ENCODE results near the gene MIEF1.
A peak's percentile ranks its signal among the peaks of the same experiment; 100 is the strongest.

MIEF1 gene

GRCh38 chr22:39486951-39487825 lies 14.9 kb upstream of the MIEF1 start:
- Histone ChIP-seq H3K4me3 (ENCODE audit: low read depth, low read length) (no peak overlapping the region), H3K27me3 (ENCODE audit: insufficient read depth, low read depth, severe bottlenecking) (no peaks in the 10 kb centered on the region), H3K27ac (no peak overlapping the region), H3K9me3 (ENCODE audit: severe bottlenecking) (no peaks in the 10 kb centered on the region), H3K36me3 (peaks cover 10% of the 10 kb centered on the region)
- TF ChIP-seq, protein P1, sequence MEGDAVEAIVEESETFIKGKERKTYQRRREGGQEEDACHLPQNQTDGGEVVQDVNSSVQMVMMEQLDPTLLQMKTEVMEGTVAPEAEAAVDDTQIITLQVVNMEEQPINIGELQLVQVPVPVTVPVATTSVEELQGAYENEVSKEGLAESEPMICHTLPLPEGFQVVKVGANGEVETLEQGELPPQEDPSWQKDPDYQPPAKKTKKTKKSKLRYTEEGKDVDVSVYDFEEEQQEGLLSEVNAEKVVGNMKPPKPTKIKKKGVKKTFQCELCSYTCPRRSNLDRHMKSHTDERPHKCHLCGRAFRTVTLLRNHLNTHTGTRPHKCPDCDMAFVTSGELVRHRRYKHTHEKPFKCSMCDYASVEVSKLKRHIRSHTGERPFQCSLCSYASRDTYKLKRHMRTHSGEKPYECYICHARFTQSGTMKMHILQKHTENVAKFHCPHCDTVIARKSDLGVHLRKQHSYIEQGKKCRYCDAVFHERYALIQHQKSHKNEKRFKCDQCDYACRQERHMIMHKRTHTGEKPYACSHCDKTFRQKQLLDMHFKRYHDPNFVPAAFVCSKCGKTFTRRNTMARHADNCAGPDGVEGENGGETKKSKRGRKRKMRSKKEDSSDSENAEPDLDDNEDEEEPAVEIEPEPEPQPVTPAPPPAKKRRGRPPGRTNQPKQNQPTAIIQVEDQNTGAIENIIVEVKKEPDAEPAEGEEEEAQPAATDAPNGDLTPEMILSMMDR (IDR thresholded peaks at IDR 0.05; ENCODE audit: low read depth, low read length): no peak
- no peak for DNase-seq

- Histone ChIP-seq H3K27me3 (ENCODE audit: insufficient read depth, low read depth, severe bottlenecking) (no peaks in the 10 kb centered on the region), H3K9me3 (ENCODE audit: severe bottlenecking) (no peaks in the 10 kb centered on the region), H3K4me3 (ENCODE audit: low read depth, low read length) (no peak overlapping the region), H3K27ac (no peak overlapping the region), H3K36me3 (peaks cover 10% of the 10 kb centered on the region)
- DNase-seq: no peak
- TF ChIP-seq, protein P1 (IDR thresholded peaks at IDR 0.05; ENCODE audit: low read depth, low read length): no peak
Measured at GRCh38 chr22:39487826-39488520, 14.1 kb upstream of the MIEF1 start.

DNA sequence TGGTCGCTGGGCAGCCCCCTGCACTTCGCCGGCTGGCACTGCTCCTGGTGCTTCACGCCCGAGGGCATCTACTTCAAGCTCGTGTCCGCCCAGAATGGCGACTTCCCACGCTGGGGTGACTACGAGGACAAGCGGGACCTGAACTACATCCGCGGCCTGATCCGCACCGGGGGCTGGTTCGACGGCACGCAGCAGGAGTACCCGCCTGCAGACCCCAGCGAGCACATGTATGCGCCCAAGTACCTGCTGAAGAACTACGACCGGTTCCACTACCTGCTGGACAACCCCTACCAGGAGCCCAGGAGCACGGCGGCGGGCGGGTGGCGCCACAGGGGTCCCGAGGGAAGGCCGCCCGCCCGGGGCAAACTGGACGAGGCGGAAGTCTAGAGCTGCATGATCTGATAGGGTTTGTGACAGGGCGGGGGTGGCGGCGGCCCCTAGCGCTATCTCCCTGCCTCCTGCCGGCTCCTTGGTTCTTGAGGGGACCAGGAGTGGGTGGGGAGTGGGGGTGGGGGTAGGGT lies 13.5 kb upstream of the MIEF1 start:
- TF ChIP-seq, protein P1 (IDR thresholded peaks at IDR 0.05; ENCODE audit: low read depth, low read length): no peak
- Histone ChIP-seq H3K36me3 (peaks cover 10% of the 10 kb centered on the region), H3K27me3 (ENCODE audit: insufficient read depth, low read depth, severe bottlenecking) (no peaks in the 10 kb centered on the region), H3K27ac (no peak overlapping the region), H3K4me3 (ENCODE audit: low read depth, low read length) (no peak overlapping the region), H3K9me3 (ENCODE audit: severe bottlenecking) (no peaks in the 10 kb centered on the region)
- no peak for DNase-seq

DNA sequence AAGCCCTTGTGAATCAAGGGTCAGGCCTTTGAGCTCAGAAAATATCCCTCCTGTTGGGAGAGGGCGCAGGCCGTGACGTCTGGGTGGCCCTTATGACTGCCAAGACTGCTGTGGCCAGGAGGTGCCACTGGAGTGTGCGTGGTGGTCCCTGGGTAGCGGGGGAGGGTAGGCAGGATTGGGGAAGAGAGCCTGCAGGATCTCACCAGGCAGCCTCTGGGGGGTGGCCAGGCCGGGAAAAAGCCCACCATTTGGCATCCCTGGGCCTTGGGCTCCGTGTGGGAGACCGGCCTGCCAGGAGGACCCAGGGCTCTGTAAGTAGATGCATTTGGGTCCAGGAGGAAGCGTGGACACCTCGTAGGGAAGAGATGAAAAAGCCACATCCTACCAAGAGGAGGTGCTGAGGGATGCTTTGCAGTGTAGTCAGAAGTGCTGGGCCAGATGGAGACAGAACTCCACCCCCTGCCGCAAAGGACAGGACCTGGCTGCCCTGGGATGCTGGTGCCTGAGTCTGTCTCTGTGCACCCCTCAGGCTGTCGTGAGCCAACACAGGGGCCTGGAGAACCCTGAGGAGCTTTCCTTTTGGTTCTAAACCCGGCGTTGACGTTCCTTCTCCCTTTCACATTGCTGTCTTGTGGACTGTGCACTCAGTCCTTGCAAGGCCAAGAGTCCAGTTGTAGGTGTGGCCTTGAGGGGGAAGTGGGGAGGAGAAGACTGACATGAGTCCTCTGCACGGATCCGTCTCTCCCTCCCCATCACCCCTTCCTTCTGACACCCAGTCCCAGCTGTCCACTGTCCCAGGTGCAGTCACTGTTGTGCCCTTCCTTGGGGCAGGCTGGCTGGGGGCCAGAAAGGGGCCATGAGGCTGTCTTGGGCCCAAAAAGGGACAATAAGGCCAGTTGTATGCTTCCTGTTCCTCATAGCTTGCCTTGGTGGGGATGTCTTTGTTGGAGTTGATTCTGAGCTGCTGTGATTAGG lies 12.7 kb upstream of the MIEF1 start:
- H3K9me3 ChIP-seq (ENCODE audit: severe bottlenecking): no peaks in the 10 kb centered on the region
- H3K36me3 ChIP-seq: peaks cover 10% of the 10 kb centered on the region
- H3K27ac ChIP-seq: no peak overlapping the region
- DNase-seq: no peak
- TF ChIP-seq, protein P1 (IDR thresholded peaks at IDR 0.05; ENCODE audit: low read depth, low read length): 0 out of 2 replicates have a peak, but pooled peaks have one; percentile 8
- no peaks in the 10 kb centered on the region for H3K27me3 ChIP-seq (ENCODE audit: insufficient read depth, low read depth, severe bottlenecking)
- H3K4me3 ChIP-seq (ENCODE audit: low read depth, low read length): no peak overlapping the region

DNA sequence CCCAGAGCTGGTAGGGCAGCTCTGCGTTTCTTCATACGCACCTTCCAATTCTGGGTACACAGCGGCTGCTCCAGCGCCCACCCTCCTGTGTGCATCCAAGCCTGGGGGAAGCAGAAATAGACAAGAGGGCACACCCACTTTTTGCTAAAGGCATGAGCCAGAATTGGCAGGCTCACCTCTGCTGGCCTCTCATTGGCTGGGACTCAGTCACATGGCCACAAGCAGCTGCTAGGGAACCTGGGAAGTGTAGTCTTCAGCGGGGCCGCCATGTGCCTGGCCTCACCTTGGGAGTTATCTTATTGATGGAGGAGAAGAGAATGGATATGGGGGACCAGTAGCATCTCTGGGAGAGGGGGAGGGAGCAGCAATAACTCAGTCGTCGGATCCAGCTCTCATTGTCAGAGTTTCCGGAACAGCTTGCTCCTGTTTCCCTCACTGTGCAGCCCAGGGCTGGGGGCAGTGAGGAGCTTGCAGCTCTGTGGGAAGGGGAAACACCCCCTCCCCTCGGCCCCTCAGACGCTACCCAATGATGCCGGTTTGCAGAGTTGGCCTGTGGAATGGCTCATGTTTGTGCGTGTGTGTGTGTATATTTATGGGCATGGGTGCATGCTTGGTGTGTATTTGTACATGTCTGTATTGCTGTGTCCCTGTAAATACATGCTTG lies 11.8 kb upstream of the MIEF1 start:
- H3K9me3 ChIP-seq (ENCODE audit: severe bottlenecking): no peaks in the 10 kb centered on the region
- DNase-seq: peak; percentile 78
- TF ChIP-seq, protein P1 (IDR thresholded peaks at IDR 0.05; ENCODE audit: low read depth, low read length): no peak
- H3K27ac ChIP-seq: no peak overlapping the region
- H3K36me3 ChIP-seq: peaks cover 10% of the 10 kb centered on the region
- no peaks in the 10 kb centered on the region for H3K27me3 ChIP-seq (ENCODE audit: insufficient read depth, low read depth, severe bottlenecking)
- H3K4me3 ChIP-seq (ENCODE audit: low read depth, low read length): no peak overlapping the region
